HG03175 (cell line): ENCODE measurements around the gene GALM.
"Not testable (repeated sequence)": the region's sequence is repeated elsewhere in the genome, so short reads cannot be mapped to it uniquely, and the experiment has no call there.

Source experiments
- ATAC-seq: cut with Tn5 transposase; IDR thresholded peaks from one replicate; pipeline ENCODE4 v1.9.1; 2021; ENCODE audit warnings: mild to moderate bottlenecking, moderate library complexity; ENCODE audit not compliant: unreplicated experiment

Gene GALM

DNA sequence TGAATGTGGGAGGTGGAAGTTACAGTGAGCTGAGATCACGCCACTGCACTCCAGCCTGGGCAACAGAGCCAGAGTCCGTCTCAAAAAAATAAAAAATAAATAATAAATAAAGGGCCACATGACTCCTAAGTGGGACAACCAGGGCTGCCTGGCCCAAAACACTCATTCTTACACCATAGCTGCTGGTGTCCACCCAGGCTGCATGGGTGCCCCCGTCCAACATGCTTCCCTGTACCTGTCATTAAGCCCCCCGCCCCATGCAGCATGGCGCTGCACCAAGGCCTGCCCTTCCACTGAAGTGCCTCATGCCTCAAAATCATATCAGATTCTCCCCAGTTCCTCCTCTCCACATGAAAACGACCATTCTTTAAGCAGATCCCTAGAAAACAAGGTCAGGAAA is 10.8 kb downstream of the GALM start:
- no peak for ATAC-seq

DNA sequence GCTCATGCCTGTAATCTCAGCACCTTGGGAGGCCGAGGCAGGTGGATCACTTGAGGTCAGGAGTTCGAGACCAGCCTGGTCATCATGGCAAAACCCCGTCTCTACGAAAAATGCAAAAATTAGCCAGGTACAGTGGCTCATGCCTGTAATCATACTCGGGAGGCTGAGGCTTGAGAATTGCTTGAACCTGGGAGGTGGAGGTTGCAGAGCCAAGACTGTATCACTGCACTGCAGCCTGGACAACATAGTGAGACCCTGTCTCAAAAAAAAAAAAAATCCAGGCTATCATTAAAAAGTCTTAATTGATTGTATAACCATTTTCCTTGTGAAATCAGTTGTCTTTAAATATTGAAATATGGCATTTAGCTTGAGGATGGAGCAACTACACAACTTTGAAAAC is 15.0 kb downstream of the GALM start:
- not testable (repeated sequence) for ATAC-seq

DNA sequence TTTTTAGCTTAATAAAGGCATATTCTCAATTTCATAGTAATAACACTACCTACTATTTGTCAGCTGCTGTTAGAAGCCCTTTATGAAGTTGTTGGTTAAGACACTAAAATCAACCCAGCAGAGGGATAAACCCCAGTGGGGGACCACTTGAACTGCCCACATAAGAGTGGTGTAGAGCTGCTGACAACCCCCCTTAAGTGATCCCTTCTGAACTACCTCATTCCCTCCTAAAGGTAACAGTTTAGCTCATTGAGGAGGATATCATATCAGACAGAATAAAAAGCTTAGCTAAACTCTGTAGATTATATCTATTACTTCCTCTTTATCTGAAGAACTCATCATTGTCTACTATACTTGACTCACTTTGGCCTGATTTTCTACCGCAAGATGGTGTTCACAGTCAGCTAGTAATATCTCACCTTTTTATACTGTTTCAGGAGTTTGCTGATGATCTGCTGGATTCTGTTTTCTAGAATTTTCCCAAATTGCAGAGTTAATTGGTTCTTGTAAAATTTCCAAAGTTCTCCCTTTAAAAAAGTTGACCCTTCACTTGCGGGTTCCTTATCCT is 16.2 kb downstream of the GALM start:
- no peak for ATAC-seq

DNA sequence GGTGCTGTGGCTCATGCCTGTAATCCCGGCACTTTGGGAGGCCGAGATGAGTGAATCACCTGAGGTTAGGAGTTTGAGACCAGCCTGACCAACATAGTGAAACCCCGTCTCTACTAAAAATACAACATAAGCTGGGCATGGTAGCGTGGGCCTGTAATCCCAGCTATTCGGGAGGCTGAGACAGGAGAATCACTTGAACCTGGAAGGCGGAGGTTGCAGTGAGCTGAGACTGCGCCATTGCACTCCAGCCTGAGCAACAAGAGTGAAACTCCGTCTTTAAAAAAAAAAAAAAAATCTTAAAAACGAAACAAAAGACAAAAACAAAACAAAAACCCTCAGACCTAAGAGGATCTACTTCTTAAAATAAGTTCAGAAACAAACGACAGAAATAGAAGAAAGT is 16.7 kb downstream of the GALM start:
- not testable (repeated sequence) for ATAC-seq

DNA sequence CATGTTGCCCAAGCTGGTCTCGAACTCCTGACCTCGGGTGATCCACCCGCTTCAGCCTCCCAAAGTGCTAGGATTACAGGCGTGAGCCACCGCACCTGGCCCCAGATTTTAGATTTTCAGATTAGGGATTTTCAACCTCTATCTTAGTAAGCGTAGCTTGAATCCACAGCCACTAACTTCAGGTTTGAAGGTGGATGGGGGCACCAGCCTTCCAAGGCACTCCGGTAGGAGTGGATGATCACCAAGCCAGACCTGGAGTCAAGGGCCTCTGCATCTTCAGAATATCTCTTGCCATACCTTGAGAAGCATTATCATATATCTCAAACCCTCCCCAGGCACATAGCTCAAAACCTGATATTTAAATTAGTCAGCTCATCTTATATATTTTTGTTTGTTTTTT is 17.9 kb downstream of the GALM start:
- ATAC-seq: no peak

DNA sequence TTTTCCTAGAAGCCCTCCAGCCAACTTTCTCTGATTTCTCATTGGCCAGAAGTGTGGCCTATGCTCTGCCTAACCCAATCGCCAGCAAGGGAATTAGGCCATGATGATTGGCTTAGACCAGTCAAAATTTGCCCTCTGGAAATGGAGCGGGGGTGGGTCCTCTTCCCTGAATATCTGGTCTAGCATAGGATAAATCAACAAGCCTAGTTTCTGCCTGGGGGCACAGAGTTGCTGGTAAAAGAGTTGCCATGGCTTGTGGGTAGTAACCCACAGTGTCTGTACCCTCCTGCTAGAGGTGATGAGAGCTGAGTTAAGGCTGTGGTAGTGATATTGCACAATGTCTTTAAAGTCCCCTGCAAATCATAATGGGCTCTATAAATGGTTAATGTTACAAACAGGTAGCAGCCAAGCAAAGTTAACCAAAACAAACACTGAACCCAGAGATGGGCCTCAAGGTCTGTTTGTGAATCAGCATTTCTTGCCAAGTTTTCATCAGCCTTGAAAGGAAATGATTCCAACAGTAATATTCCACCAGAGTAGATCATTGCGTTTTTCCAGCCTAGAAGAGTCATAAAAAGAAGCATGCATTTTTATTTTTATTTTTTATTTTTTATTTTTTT is 19.3 kb downstream of the GALM start:
- ATAC-seq: no peak

DNA sequence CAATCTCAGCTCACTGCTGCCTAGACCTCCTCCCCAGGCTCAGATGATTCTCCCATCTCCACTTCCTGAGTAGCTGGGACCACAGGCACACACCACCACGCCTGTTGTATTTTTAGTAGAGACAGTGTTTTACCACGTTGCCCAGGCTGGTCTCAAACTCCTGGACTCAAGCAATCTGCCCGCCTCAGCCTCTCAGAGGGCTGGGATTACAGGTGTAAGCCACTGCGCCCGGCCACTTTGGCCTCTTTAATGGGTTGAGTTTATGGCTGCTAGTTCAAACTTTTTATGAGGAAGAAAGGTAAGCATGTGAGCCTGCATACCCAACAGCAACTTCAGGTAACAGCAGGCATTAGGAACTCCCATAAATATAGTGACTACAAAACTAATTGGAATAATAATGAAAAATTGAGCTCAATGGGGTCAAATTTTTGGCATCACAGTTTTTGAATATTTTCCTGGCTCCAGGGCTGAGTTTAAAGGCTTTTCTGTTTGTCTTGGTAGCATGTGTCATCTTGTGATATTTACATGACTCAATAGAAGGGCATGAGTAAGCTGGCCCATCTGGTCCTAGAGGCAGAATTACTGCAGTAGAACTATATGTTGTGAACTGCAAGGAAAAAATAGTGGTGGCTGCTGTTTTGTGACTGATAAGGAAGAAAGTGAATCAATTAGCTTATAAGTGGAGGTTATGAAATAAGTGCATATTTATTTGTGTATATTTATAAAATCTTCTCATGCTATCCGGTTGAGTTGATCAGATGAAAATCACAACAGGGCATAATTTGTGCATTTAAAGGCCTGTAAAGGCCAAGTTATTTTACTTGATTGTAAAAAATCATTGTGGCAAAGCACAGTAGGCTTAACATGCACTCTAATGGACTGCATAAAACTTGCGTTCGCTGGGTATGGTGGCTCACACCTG is 24.8 kb downstream of the GALM start:
- no peak for ATAC-seq

DNA sequence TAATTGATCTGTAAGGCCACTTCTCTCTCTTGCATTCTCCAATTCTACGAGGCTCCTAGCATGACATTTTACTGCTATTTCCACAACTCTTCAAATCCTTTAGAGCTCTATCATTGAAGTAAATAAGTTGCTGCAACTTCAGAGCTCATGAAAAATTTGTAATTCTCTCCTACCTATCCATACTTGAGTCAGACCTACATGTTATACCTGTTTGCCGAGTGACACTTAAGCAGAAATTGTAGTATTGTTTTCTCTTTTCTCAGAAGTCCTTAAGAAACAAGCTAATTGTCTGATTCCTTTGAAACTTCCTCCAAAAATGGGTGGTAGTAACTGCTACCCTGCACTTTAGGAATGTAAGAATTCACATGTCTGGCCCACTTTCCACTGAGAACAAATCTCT is 26.1 kb downstream of the GALM start:
- no peak for ATAC-seq

DNA sequence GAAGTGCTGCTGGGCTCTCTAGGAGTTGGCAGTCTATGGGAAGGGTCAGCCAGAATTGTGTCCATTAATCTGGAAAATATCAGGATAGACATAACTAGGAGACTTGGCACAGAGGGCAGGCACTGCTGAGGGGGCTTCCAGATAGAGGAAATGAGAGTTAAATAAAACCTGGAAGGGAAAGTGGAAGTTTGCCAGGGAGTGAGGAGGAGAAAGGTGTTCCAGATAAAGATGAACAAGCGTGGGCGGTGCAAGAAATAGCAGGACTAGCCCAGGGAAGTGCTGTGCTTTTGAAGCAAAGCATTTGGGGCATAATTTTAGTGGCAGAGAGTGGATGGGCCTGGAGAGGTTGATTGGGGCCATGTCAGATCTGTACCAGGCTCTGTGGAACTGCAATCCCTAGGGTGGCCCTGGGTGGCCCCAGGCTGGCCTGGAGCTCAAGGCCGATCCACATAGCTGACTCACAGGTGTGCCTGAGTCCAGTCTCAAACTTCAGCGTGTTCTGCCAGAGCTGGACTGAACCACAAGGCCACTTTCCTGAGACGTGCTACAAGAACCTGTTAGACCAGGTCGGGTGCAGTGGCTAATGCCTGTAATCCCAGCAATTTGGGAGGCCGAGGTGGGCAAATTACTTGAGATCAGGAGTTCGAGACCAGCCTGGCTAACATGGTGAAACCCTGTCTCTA is 26.9 kb downstream of the GALM start:
- ATAC-seq: no peak

DNA sequence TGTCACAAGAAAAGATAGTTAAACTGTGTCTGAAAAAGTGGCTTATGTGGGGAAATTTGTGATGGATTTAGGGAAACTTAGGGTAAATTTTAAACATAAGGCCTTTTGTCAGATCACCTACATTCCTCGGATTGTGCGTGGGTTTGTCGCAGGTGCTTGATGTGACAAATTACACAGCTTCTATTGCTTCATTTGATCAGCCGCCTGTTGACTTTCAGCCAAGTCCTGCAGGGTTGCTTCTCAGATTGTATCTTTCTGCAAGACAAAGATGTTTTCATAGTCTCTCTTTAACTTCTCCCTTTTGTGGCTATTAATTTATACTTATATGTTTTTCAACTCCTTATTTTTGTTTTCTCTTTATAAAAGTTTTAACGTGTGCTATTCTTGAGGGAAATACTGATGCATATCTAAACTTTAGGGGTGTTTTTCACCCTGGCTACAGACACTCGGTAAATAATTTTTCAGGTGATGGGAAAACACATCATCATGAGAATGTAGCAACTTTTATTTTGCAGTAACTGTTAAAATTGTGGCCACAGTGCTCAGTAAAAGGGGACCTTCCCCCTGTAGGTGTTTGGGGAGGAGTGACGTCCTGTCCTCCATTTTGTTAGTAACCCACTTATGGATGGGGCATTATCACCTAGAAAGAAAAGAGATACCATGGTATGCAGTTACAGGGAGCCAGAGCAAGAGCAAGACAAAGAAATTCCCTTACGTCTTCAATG is 31.4 kb downstream of the GALM start:
- ATAC-seq: no peak

DNA sequence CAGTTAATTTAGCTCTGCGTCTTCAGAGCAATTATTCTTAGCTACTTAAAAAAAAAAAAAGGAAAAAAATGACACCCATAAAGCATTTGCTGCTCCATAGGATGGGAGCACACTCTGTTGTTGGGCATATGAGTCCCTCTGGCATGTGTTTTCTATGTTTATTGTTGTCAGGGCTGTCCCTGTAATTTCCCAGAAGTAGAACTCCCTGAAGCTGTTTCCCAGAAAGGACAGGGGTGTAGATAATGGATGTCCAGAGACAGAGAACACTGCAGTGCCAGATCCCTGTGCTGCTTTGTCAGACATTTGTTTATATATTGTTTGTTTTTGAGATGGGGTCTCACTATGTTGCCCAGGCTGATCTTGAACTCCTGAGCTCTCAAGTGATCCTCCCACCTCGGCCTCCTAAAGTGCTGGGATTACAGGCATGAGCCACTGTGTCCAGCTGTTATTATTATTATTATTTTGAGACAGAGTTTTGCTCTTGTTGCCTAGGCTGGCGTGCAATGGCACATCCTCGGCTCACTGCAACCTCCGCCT is 32.6 kb downstream of the GALM start:
- ATAC-seq: no peak

DNA sequence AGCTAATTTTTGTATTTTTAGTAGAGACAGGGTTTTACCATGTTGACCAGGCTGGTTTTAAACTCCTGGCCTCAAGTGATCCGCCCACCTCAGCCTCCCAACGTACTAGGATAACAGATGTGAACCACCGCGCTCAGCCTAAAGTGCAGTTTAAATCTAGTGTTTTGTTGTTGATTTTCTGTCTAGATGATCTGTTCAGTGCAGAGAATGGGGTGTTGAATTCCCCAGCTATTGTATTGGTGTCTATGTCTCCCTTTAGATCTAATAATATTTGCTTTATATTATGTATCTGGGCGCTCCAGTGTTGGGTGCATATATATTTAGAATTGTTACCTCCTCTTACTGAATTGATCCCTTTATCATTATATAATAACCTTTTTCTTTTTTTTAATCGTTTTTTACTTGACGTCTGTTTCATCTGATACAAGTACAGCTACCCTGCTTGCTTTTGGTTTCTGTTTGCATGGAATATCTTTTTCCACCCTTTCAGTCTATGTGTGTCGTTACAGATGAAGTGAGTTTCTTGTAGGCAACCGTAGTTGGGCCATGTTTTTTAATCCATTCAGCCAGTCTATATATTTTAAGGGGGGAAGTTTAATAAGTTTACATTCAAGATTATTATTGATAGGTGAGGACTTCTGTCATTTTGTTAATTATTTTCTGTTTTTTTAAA is 34.3 kb downstream of the GALM start:
- no peak for ATAC-seq

DNA sequence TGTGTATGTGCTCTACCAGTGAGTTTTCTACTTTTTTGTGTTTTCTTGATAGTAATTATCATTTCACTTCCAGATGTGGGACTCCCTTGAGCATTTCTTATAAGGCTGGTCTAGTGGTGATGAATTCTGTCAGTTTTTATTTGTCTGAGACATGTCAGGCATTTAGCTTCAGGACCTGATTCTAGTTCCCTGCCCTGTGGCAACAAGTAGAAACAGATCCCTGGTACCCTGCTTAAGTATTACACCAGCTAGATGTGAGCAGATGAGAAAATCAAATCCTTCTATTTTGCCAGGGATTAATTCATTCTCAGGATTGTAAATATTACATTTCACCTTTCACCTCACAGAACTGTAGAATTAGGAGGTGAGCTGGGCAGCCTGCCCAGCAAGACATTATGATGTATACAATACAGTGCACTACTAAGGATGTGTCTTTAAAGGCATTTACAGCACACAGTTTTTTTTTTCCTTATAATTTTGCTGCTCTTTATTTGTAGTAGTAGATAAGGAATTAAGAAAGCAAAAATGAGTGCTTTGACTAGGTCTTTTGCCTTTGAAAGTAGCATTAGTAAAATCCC is 35.1 kb downstream of the GALM start:
- no peak for ATAC-seq

DNA sequence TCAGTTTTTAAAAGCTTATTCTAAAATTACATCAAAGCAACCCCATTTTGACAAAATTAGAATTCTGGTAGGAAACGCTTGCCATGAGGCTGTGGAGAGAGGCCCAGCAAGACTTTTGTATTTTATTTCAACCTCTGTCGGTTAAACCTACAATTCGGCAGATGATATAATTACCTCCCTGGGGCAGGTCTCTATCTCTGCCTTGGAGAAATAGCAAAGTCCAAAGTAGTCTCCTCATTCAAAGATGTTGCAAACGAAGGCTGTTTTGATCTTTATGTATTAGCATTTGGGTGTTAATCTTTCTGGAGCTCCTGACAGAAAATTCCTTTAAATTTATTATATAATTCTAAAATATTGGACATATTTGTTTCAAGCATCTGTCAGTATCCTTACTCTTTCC is 35.6 kb downstream of the GALM start:
- ATAC-seq: no peak

DNA sequence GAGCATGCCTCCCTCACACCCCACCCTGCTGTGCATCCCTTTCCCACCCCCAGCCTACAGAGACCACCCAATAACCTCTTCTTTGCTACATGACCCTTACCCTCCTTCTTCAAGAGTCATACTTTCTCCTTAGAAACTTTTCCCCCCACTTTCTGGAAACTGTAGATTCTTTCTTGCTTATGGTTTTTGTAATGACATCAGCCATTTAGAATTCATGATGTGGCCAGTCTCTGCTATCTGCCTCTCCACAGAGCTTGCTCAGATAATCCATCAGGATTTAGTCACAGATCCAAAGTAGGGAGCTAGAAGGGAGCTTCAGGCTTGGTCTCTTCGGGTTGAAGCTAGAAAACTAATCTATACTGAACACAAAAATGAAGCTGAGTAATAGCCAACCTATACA is 36.5 kb downstream of the GALM start:
- ATAC-seq: no peak

DNA sequence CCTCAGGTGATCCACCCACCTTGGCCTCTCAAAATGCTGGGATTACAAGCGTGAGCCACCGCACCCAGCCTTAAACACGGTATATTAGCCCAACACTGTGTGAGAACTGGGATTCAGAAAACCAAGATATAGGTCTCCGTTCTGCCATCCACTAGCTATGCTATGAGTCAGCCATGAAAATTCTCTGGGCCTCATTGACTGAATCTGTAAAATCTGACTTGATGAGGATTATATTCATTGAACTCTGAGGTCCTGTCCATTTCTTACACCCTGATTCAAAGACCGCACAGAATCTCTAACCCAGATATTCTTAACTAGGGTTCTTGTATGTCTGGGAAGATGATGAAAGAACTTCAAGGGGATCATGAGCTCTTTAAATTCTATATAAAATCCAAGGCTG is 37.4 kb downstream of the GALM start:
- ATAC-seq: not testable (repeated sequence)

DNA sequence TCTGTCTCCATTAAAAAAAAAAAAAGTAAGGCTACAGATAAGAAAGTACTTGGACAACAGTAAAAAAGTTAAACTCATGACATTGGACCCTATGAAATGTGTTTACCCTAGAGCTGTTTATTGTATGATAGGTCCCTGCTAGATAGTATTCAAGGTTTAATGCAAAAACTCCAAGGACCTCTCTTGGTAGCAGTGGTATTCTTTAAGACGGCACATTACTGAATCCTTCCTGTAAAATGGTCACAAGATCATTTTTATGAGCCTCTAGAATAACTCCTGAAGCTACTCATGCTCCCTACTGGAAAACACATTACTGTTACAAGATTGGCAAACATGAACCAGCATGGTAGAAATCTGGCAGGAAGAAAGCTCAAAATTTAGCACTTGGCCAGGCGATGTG is 38.8 kb downstream of the GALM start:
- ATAC-seq: no peak

DNA sequence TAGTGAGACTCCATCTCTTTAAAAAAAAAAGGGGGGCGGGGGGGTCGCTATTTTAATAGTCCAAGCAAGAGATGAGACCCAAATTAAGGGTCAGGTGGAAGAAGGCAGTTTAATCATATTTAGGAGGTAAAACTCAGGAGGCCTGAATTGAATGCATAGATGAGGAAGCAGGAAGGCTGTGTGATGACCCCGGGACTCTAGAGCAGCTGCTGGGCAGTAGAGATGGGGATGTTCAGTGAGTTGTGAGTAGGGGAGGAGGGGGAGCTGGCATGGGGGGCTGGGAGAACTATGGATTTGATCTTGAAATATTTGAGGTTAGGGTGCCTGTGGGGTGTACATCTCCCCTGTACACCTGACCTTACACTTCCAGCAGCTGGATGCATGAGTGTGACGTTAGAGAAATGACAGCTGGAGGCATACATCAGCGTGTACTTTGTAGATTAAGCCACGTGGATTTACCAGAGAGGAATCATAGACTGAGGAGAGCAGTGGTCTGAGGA is 41.0 kb downstream of the GALM start:
- no peak for ATAC-seq

DNA sequence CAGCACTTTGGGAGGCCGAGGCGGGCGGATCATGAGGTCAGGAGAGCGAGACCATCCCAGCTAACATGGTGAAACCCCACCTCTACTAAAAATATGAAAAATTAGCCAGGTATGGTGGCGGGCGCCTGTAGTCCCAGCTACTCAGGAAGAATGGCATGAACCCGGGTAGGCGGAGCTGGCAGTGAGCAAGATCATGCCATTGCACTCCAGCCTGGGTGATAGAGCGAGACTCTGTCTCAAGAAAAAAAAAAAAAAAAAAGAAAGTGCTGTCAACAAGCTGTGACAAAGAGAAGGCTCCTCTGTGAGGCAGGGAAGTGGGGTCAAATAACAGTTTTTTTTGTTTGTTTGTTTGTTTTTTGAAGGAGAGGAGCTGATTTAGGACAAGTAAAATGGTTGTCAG is 42.6 kb downstream of the GALM start:
- ATAC-seq: not testable (repeated sequence)
